Inflammatory macrophage treated with lipopolysaccharide for 1 hour (primary cell): ENCODE measurements around the gene POLR3GL.

Experiments used
- DNase-seq, 2 donors: peaks; one replicate each; pipeline ENCODE4 v3.0.0-alpha.2; 2020 to 2022

The POLR3GL gene

DNA sequence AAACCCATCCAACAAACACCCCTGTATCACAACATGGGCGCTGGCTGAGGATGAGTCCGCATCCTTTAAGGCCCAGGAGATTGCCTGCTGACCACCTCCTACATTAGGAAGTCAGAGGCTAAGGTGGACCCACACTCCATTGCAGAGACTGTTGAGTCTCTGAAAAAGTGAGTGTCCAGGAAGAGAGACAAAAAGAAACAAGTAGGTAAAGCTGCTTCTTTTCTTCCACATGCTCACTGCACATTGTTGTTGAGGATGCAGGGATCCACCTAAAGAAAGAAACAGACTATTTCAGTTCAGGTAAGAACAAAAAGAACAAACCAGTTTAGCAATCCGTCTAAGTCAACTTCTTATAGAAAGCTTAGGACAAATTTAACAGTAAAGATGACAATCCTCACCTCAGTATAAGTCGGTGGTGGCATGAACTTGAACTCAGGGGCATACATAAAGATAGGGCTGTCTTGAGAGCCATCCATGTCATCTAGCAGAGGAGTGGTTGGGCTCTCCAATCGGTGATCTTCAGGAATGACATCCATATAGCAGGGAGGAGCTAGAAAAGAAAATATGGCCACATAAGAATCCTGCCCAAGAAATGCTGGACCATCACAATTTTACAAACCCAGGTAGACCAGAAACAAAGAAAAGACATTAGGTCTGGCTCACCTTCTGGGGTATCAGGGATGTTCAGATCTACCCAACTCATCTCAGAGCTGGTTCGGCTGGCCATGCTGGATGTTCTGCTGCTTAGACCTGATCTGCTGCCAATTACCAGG lies 29.3 kb downstream of the POLR3GL start:
- DNase-seq = no peak

- DNase-seq = peak in 1 of 2 donors; percentile 43
Observed at GRCh38 chr1:145994391-145995120, 30.1 kb downstream of the POLR3GL start.

- DNase-seq = no peak
Observed at GRCh38 chr1:145995148-145995881, 30.8 kb downstream of the POLR3GL start.

- DNase-seq = no peak
Observed at GRCh38 chr1:145995964-145996432, 31.5 kb downstream of the POLR3GL start.

GRCh38 chr1:145996433-145997015 lies 32.0 kb downstream of the POLR3GL start, which contains the start of gene TXNIP:
Gene TXNIP (minus strand): TSS chr1:145996579. CDS start chr1:145996266, 313 bp downstream.
- peak; percentile 89 to 95 for DNase-seq

DNA sequence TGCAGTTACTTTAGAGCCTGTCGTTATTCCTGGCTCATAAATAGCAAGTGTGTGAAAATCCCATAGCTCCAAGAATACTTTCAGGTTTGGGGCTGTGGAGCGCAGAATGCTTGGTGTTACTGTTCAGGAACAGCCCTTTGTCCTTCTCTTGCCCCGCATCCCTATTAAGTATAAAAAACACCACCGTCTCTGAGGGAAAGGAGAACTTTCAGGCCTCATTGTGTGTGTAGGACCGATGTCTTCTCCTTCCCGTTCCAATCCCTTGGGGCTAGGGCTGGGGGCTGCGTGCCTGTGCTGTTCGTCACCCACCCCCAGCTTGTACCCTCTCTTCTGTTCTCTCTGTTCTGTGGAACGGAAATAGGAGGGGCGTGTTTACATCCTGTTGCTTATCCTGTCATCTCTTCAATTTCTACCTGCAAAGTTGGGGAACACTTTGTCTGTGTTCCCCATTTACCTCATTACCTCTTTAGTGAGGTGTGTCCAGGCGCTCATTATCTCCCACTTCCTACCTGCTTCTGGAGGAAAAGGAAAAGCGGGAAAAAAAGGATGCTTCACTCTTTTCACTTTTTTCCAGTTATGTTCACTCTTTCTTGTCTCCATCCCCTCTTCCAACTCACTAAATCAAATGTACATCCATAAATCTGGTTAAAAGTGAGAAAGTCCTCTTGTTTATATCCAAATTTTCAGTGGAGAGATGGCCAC lies 32.7 kb downstream of the POLR3GL start:
- no peak for DNase-seq

GRCh38 chr1:145997718-145998023 lies 33.2 kb downstream of the POLR3GL start:
- DNase-seq = no peak

- no peak for DNase-seq
Observed at GRCh38 chr1:145999321-146000024, 35.0 kb downstream of the POLR3GL start.

DNA sequence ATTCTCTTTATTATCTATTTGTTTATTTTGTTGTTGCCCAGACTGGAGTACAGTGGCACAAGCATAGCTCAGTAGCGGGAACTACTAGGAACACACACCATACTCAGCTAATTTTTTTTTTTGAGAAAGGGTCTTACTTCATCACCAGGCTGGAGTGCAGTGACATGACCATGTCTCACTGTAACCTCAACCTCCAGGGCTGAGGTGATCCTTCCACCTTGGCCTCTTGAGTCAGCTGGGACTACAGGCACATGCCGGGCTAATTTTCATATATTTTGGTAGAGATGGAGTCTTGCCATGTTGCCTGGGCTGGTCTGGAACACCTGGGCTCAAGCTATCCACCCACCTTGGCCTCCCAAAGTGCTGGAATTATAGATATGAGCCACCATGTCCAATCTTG lies 37.2 kb downstream of the POLR3GL start:
- DNase-seq = no peak

GRCh38 chr1:146007489-146008133 lies 43.1 kb downstream of the POLR3GL start:
- no peak for DNase-seq

GRCh38 chr1:146010126-146010738 lies 45.7 kb downstream of the POLR3GL start:
- DNase-seq = no peak

DNA sequence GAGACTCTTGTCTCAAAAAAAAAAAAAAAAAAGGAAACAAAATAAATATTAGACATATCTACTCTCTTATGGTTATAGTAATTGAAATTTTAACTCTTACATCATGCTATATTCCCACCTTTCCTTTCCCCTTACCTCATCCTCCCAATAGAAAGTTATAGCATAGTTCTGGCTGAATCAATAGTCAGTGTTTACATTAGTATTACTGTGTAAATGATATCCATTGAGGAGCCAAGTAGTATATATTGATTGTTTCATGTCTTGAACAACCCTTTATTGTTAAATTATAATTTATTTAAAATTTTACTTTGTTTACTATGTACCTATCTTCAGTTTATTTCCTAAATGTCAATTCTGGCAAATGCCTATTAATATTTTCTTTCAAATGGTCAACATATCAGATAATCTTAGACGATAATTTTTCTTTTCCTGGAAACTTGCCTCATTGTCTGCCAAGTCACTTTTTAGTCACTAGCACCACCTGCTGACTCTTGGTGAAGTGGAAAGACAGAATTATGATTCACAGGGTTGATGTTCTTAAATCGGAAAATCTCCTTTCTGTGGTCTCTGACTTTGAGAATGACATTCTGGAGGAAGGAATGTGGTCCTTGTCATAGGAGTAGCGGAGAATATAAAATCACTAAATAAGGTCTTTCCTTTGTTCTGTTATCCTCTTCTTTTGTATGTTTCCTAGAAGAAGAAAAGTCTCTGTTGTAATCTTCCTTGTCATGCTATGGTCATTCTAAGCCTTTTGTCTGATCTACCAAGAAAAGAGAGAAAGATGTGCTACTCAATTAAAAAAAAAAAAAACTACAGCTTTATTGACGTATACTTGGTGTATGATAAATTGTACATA lies 48.4 kb downstream of the POLR3GL start:
- peak; percentile 69 to 89 for DNase-seq

GRCh38 chr1:146013559-146013922 lies 49.1 kb downstream of the POLR3GL start:
- DNase-seq = peak; percentile 52 to 62

- DNase-seq = no peak
Observed at GRCh38 chr1:146016891-146017290, 52.4 kb downstream of the POLR3GL start.

GRCh38 chr1:146019231-146020057 lies 55.0 kb downstream of the POLR3GL start:
- no peak for DNase-seq

DNA sequence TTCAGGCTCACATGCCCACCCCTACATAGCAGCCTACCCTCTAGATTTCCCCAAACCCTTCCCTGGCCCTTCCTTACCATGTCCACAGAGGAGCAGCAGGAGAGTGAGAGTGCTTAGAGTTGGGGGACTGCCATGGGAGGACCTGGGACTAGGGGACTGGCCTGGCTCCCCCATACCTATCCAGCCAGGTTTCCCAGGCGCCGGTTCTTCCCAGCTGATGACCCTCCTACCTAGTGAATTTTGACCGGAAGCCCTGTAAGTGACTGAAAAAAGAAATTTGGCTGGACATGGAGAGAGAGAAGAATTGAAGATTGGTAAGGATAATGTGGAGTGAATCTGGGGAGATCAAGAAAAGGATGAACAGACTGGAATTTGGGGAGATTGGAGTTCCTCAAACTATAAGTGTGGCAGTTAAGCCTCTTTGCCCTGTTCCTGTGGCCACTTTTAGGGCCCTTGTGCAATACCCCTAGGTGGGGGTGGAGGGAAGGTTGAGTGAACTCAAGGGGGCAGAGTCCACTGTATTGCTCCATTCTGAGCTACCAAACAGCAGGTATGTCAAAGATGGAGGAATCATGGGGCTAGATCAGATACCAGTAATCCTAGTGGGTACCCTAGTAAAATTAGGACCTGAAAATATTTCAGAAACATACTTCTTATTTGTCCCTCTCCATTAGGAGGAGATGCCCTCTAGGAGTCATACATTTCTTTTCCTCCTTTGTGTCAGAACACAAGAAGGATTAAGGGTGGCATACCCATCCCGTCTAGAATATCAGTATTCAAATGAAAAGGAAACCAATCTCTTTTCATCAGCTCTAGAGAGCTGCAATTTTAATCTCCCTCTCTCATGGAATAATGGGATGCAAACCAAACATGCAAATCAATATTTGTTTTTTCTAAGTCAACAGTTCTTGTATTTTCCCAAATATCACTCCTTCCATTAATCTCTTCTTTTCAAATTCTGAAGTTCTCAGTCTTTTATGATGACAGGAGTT lies 55.9 kb downstream of the POLR3GL start:
- DNase-seq = no peak

DNA sequence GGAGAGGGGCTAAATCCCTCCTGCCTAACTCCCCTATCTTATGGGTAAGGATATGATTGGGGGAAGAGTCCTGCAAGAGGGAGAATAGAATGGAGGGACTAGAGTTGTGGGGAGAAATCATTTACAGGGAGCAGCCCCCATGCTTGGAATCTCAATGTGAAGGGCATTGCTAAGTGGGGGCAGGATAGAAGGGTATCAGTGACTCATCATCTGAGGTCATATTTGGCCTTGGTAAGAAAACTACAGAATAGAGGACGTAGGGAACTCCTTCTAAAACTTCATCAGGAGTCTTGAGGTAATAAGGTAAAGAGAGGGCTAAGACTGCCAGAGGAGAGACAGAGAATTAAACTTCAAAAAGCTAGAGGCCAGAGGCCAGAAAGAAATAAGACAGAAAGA lies 56.6 kb downstream of the POLR3GL start:
- no peak for DNase-seq
